ENCODE measurements around the gene GDPD5.

GDPD5 gene

DNA sequence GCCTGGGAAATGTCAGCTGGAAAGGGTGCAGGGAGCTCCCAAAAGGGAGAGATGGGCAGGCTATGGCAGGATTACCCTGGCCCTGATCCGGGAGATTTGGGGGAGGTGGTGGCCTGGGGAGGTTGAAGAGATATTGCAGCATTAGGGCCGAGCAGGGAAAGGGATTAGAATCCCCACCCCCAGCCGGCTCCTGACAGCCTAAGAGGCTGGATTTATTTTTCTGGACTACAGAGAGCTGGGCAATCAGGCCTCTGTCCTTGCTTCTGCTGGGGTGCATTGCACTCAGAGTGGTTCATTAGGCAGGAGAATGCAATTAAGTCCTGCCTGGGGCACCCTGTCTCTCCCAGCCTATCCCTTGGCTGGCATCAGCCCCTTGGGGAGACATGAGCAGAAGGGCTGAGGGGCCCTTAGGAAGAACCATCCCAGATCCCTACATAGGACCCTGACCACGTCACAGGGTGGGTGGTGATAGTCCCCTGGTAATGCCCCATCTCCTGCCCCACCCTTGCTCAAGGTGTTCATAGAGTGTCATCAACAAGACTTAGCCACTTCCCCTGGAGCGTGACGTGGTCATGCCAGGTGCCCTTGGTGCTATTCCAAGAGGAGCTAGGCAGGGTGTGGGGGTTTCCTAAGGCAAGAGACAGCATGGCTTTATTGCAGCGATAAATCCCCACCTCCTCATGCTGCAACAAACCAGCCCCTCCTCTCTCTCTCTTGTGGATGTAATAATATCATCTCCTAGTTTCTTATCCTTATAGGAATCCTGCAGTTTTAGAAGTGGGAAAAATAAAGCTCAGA lies 54.4 kb downstream of the GDPD5 start:
- no peak for DNase-seq (ENCODE audit: low read depth, low spot score)

DNA sequence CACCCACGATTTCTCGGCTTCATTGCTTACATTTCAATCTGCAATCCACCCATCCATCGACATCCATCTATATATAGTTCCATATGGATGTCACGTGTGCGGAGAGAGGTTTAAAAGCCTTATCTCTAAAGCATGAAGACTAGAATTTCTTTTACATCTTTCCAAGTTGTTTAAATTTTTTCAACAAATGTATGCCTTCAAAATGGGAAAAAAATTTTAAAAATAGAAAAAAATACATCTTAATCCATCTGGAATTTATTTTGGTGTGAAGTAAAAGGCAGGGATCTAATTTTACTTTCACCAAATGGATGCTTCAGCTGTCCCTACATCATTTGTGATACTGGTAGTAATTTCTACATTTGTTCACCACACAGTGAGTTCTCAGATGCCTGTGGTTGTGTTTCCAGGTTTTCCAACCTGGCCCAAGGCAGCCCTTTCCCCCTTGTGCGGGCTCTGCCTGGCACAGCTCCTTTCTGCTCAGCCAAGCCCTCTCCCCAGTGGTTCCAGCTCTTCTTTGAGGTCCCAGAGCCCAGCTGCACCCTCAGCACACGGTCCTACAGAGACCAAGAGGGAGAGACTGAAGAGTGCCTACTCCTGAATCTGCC lies 55.2 kb downstream of the GDPD5 start:
- DNase-seq (ENCODE audit: low read depth, low spot score): no peak

- DNase-seq (ENCODE audit: low read depth, low spot score): no peak
These were observed 55.8 kb downstream of the GDPD5 start for GRCh38 chr11:75469785-75470405.

DNA sequence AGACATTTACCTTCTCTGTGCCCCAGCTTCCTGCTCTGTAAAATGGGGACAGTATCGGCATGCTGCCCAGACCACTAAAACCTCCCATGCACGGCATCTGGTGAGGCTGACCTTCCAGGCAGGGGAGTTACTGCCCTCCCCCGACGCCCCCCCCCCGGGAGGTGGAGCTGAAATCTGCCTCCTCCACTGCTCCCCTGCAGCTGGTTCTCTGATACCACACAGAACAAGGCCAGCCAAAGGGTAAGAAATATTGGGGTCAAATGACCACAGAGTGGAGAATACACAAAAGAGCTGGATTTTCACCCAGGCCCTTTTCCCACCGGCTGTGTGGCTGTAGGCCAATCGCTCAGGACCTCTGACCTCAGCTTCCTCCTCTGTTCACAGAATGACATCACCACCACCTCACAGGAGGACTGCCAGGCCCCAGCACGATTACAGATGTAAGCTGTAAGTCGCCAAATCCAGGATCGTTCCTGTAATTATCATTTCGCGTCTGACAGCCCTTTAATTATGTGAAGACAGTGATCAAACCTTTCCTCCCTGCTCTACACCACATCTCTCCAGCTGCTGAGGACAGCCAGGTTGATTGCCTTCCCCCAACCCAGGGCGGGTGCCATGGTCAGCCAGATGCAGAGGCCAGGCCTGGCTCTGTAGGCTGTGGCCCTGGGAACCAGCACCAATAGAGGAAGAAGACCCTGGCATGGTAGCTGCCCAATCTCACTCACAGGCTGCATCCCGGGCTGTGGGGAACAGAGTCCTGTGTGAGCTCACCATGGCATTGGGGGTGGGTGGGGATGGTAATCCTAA lies 57.0 kb downstream of the GDPD5 start:
- no peak for DNase-seq (ENCODE audit: low read depth, low spot score)

- no peak for DNase-seq (ENCODE audit: low read depth, low spot score)
These were observed 57.9 kb downstream of the GDPD5 start for GRCh38 chr11:75467881-75468280.

- DNase-seq (ENCODE audit: low read depth, low spot score): no peak
These were observed 58.4 kb downstream of the GDPD5 start for GRCh38 chr11:75467311-75467710.

DNA sequence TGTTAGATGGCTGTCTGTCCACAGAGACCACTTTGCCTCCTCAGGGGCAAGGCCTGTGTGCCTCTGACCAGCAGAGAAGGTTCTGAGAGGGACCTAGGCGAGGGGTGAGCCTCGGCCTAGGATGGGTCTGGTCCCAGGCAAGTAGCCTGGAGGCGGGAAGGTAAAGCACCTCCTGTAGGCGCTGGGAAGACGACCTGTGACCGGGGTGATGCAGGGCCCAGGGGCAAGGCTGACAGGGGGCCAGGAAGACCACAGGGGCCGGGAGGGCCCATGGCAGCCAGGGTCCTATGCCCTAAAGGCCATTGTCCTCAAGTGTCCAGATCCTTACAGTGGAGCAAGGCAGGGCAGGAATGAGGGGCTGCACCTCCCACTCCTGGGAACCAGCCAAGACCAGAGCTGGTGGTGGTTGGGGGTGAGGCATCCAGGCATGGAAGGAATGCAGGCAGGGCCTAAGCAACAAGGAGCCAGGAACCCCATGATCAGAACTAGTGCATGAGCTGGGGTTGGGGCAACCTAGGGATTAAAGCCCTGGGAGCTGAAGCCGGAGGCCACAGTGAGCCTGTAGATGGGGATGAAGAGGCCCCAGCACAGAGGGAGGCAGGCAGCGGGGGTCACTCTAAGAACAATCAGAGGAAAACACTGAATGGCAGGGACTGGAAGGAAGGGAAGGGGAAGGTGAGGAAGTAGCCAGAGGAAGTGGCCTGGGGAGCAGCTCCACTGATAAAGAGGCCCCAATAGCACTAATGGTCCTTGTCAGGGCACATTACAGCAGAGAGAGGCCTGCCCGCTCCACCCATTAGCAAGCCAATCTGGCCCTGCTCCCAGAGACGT lies 59.8 kb downstream of the GDPD5 start:
- DNase-seq (ENCODE audit: low read depth, low spot score): no peak

DNA sequence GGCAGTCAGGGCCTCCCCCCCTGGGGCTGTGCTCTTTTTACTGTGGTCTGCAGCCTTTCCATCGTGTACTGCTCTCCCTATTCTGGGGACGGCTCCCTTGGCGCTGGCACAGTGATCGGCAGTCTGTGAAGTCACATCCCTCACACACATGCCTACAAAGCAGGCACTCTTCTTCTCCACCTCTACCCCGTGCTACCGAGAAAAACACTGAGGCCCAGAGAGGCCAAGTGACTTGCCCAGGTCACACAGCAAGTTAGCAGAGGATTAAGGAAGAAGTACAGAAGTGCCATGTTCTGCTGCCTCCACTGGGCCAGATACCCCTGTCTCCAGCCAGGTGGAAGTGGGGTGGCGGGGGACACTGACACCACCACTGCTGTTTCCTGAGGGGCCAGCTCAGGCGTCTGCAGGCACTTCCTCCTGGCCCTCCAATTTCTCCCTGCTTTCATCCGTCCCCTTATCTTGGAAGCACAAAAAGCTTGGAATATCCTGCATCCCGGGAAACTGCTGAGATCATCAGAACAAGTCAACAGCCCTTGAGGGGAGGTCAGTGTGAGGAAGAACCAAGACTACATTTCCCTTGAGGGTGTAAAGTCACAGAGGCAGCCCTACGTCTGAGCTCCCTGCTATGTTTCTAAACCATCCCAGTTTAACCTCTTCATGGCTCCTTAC lies 62.5 kb downstream of the GDPD5 start:
- no peak for DNase-seq (ENCODE audit: low read depth, low spot score)

- no peak for DNase-seq (ENCODE audit: low read depth, low spot score)
These were observed 63.6 kb downstream of the GDPD5 start for GRCh38 chr11:75462117-75462653.

- DNase-seq (ENCODE audit: low read depth, low spot score): no peak
These were observed 64.6 kb downstream of the GDPD5 start for GRCh38 chr11:75461151-75461550.

DNA sequence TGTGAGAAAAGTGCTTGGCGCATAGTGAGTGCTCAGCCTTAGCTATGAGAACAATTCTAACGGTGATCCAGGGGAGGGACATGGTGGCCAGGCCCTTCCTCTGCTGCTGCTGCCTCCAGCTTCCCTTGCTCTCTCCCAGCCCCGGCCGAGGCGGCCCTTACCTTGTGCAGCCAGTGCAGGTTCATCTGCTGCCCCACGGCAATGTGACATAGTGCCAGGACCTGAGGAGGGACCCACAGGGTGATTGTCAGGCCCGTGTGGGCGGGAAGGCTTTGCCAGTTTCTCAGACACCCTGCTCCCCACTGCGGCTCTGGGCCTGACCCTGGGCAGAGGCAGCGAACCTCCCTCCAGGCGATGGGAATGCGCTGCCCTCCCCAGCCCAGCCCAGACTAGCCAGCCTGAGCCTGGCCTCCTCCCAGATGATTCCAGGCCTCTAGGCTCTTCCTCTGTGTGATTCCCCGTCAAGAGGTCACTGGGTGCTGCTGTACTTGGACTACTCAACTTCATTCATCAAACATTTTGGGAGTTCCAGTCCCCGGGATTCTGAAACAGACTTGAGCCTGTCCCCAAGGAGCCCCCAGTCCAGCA lies 69.1 kb downstream of the GDPD5 start:
- no peak for DNase-seq (ENCODE audit: low read depth, low spot score)

DNA sequence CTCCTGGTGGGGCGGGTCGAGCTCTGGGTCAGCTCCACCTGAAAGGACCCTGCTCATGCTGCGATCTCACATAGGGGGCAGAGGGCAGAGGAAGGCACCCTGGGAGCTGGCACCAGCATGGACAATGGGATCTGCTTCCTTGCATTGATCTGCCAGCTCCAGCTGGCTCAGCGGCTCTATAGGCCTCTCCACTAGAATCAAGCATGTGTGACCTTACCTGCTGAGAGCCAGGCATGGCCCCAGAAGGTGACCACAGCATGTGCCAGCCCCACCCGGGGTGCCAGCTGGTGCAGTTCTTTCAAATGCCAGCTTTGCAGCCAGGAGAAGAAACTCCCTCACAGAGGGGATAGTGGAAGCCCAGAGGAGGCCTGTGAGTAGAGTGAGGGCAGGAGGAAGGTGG lies 70.8 kb downstream of the GDPD5 start:
- no peak for DNase-seq (ENCODE audit: low read depth, low spot score)

- DNase-seq (ENCODE audit: low read depth, low spot score): no peak
These were observed 71.7 kb downstream of the GDPD5 start for GRCh38 chr11:75453916-75454655.

GRCh38 chr11:75450826-75451821 lies 74.6 kb downstream of the GDPD5 start:
- no peak for DNase-seq (ENCODE audit: low read depth, low spot score)

DNA sequence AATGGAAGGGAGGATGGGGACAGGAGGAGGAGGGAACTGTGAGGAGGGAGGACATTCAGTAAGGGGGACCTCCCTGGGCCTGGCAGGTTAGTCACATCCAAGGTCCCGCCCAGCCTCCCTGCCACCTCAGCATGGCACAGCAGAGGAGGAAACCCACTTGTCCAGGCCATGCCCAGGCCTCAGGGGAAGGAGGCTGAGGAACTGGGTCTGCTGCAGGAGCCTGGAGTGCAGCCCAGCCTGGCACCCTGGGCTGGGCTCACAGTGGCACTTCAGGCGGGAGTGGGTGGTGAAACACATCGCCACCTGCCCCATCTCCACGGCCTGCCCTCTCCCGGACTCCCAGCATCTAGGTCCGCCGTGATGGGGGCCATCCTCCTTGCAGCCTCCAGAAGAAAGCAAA lies 75.5 kb downstream of the GDPD5 start:
- DNase-seq (ENCODE audit: low read depth, low spot score): no peak

DNA sequence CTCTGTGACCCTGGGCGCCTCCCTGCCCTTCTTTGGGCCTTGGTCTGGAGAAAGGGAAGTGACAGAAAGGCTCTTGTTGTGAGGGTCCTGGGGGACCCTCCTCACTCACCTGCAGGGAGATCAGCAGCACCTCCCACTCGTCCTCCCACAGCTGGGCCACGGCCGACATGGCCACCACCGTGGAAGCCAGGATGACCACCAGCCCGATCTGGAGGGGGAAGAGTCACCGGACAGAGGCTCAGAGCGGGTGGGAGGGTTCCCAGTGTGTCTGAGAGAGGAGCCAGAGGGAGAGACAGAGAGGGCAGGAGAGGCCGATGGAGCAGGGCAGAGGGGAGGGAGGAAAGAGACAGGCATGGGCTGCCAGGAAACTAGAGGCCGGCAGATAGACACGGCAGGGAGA lies 76.0 kb downstream of the GDPD5 start:
- no peak for DNase-seq (ENCODE audit: low read depth, low spot score)

DNA sequence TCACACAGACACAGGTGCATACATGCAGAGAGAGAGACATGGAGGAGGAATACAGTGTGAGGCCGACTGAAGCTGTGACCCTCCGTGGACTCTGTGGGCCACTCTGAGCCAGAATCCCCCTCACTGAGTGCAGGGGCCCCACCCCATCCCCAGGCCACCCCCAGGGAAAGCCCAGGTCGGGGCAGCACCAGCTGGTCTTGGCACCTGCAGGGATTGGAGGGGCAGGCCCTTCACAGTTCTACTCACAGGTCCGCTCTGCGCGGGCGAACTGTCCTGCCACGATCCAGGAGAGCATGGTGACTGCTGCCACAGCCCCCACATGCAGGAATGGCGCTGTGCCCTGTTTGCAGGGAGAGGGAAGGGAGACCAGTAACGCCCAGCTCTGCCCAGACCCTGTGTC lies 76.5 kb downstream of the GDPD5 start:
- no peak for DNase-seq (ENCODE audit: low read depth, low spot score)

DNA sequence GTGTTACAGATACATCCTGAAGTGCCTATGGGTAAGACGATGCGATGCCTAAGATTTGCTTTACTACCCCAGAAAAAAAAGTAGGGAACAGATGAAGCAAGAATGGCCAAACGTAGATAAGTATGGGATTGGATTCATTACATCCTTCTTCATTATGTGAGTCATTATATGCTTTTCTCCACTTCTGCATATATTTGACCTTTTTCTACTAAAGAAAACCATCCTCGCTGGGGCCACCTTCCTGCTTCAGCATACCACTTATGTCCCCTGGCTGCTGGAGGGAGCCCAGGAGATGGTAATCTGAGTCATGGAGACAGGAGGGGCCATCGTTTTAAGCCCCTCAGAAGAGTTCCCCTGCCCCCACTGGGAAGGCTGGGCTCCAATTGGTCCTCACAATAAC lies 78.3 kb downstream of the GDPD5 start:
- DNase-seq (ENCODE audit: low read depth, low spot score): no peak
